ENCODE results near the gene EIF3L. TPM values are rescaled to one million over a fixed set of nuclear protein-coding genes. Genes with fewer than 3 reads are reported as not detected.

The EIF3L gene
- total RNA-seq, 1 experiment from 2014 or later = 505 TPM

DNA sequence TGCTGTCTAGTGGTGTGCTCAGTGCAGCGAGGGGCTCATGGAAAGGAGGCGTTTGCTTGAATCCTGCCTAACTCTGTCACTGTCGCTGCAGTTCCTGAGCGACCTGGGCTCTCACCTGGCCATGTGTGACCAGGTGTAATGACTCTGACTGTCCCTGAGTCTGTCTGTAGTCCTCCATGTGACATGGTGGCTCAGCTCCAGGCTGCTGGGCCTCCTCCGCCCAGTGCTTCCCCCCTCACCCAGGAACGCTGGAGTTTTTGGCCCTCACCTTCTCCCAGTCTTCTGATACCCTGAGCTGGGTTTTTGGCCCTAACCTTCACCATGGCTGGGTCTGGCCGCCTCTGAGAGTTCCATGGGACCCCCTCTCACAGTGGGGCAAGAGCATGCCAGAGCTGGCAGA lies 77.1 kb downstream of the EIF3L start:
- intact Hi-C loops (cut with micrococcal nuclease) = no loop called here
- Mint-ChIP-seq H3K27me3 (ENCODE audit: insufficient read depth, unreplicated experiment) (no peaks in the 10 kb centered on the region), H3K4me3 (ENCODE audit: unreplicated experiment) (no peak overlapping the region), H3K27ac (ENCODE audit: low read depth, unreplicated experiment) (no peak overlapping the region), H3K36me3 (ENCODE audit: insufficient read depth, unreplicated experiment) (peaks cover 79% of the 10 kb centered on the region), H3K9me3 (ENCODE audit: unreplicated experiment) (no peaks in the 10 kb centered on the region), H3K4me1 (ENCODE audit: insufficient read depth, unreplicated experiment) (peaks cover 6% of the 10 kb centered on the region)
- TF ChIP-seq, protein P1, sequence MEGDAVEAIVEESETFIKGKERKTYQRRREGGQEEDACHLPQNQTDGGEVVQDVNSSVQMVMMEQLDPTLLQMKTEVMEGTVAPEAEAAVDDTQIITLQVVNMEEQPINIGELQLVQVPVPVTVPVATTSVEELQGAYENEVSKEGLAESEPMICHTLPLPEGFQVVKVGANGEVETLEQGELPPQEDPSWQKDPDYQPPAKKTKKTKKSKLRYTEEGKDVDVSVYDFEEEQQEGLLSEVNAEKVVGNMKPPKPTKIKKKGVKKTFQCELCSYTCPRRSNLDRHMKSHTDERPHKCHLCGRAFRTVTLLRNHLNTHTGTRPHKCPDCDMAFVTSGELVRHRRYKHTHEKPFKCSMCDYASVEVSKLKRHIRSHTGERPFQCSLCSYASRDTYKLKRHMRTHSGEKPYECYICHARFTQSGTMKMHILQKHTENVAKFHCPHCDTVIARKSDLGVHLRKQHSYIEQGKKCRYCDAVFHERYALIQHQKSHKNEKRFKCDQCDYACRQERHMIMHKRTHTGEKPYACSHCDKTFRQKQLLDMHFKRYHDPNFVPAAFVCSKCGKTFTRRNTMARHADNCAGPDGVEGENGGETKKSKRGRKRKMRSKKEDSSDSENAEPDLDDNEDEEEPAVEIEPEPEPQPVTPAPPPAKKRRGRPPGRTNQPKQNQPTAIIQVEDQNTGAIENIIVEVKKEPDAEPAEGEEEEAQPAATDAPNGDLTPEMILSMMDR (IDR thresholded peaks at IDR 0.05; ENCODE audit: unreplicated experiment) = no peak
- no TSS peak for BruUV-seq (replicated peaks)
- no peak for DNase-seq (ENCODE audit: unreplicated experiment)
- CTCF ChIA-PET = interaction anchor here (0.7 to 1.6 kb wide), 2 partner anchors 12 to 39 kb away, joined by 3 read pairs; no protein-coding TSS in a partner anchor
- POLR2A ChIA-PET = interaction anchor here (0.6 to 1.0 kb wide), 3 partner anchors 17 to 28 kb away, joined by 3 read pairs; no protein-coding TSS in a partner anchor

DNA sequence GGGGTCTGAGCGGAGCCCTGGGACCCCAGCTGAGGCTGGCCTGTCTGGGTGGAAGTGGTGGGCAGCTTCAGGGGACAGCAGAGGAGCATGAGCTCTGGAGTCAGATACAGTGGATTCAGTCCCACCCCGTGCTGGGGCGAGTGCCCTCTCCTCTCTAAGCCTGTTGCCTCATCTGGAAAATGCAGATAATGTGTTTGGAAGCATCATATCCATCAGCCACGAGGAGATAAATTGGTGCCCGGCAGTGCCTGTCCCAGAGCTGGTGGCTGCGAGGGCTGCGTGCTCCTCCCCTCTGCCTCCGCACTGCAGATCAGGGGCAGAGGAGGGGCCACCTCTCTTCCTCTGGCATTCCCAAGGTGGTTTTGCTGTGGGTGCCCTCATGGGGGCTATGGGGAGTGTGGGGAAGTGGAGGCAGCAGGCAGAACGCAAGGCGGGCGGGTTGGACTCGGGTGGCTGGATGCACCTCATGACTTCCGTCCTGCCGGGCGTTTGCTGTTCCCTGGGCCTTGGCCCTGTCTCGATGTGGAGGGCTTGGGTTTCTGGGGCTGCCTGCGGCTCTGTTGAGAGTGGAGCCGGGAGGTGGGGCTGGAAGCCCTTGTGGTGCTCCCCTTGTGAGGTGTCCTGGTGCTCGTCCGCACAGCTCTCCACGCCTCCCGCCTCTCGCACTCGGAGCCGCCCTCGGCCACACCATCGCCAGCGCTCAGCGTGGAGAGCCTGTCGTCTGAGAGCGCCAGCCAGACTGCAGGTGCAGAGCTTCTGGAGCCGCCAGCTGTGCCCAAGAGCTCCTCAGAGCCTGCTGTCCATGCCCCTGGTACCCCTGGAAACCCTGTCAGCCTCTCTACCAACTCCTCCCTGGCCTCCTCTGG lies 77.8 kb downstream of the EIF3L start:
- POLR2A ChIA-PET = interaction anchor here (0.6 to 1.1 kb wide), 4 partner anchors 18 to 97 kb away, joined by 3 read pairs; no protein-coding TSS in a partner anchor
- H3K27me3 Mint-ChIP-seq (ENCODE audit: insufficient read depth, unreplicated experiment) = no peaks in the 10 kb centered on the region

DNA sequence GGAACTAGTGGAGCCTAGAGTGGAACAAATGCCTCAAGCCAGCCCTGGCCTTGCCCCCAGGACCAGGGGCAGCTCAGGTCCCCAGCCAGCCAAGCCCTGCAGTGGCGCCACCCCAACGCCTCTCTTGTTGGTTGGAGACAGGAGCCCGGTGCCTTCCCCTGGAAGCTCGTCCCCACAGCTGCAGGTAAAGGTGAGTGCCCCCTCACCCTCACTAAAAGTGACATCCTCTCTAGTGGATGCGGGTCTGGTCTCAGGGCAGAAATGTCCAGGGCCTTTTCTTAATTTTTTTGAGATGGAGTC lies 78.4 kb downstream of the EIF3L start:
- Mint-ChIP-seq H3K4me1 (ENCODE audit: insufficient read depth, unreplicated experiment) (peaks cover 6% of the 10 kb centered on the region), H3K9me3 (ENCODE audit: unreplicated experiment) (no peaks in the 10 kb centered on the region), H3K27me3 (ENCODE audit: insufficient read depth, unreplicated experiment) (no peaks in the 10 kb centered on the region), H3K4me3 (ENCODE audit: unreplicated experiment) (no peak overlapping the region), H3K36me3 (ENCODE audit: insufficient read depth, unreplicated experiment) (peaks cover 84% of the 10 kb centered on the region), H3K27ac (ENCODE audit: low read depth, unreplicated experiment) (no peak overlapping the region)
- ChIA-PET POLR2A (interaction anchor here (1.1 kb wide), 1 partner anchor 97 kb away, joined by 3 read pairs; no protein-coding TSS in a partner anchor), CTCF (interaction anchor here (0.6 to 1.4 kb wide), 2 partner anchors 39 to 40 kb away, joined by 4 read pairs; no protein-coding TSS in a partner anchor)
- intact Hi-C loops (cut with micrococcal nuclease) = no loop called here
- TF ChIP-seq, protein P1 (IDR thresholded peaks at IDR 0.05; ENCODE audit: unreplicated experiment) = no peak
- no peak for DNase-seq (ENCODE audit: unreplicated experiment)
- BruUV-seq (replicated peaks) = no TSS peak

More for the DNA sequence above, 77.8 kb downstream of the EIF3L start:
- Mint-ChIP-seq H3K4me1 (ENCODE audit: insufficient read depth, unreplicated experiment) (peaks cover 6% of the 10 kb centered on the region), H3K27ac (ENCODE audit: low read depth, unreplicated experiment) (no peak overlapping the region), H3K9me3 (ENCODE audit: unreplicated experiment) (no peaks in the 10 kb centered on the region), H3K4me3 (ENCODE audit: unreplicated experiment) (no peak overlapping the region), H3K36me3 (ENCODE audit: insufficient read depth, unreplicated experiment) (peaks cover 80% of the 10 kb centered on the region)
- intact Hi-C loops (cut with micrococcal nuclease) = no loop called here
- CTCF ChIA-PET = interaction anchor here (0.6 to 1.4 kb wide), 3 partner anchors 11 to 40 kb away, joined by 3 to 4 read pairs (median 4); no protein-coding TSS in a partner anchor
- TF ChIP-seq, protein P1 (IDR thresholded peaks at IDR 0.05; ENCODE audit: unreplicated experiment) = no peak
- BruUV-seq (replicated peaks) = no TSS peak
- no peak for DNase-seq (ENCODE audit: unreplicated experiment)

DNA sequence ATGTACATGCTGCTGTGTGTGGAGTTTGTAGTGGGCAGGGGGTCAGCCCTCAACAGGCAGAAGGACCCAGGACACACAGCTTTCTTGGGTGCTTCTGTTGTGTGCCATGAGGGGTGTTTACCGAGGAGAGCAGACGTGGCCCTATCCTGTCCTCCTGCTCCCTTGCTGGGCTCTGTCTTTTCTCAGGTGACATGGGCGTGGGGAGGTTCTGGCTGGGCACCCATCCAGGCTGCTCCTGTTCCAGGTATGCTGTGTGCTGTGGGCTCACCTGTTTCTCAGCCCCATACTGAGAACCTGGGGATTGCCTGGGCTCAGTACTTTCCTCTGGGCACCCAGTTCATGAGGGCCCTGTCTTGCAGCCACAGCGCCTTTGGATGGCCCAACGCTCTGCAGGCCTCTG lies 80.2 kb downstream of the EIF3L start:
- Mint-ChIP-seq H3K27me3 (ENCODE audit: insufficient read depth, unreplicated experiment) (no peaks in the 10 kb centered on the region), H3K4me3 (ENCODE audit: unreplicated experiment) (no peak overlapping the region), H3K9me3 (ENCODE audit: unreplicated experiment) (no peaks in the 10 kb centered on the region), H3K4me1 (ENCODE audit: insufficient read depth, unreplicated experiment) (peaks cover 22% of the 10 kb centered on the region), H3K27ac (ENCODE audit: low read depth, unreplicated experiment) (no peak overlapping the region), H3K36me3 (ENCODE audit: insufficient read depth, unreplicated experiment) (peaks cover 85% of the 10 kb centered on the region)
- TF ChIP-seq, protein P1 (IDR thresholded peaks at IDR 0.05; ENCODE audit: unreplicated experiment) = no peak
- BruUV-seq (replicated peaks) = no TSS peak
- intact Hi-C loops (cut with micrococcal nuclease) = no loop called here
- DNase-seq (ENCODE audit: unreplicated experiment) = no peak
- POLR2A ChIA-PET = interaction anchor here (1.2 to 1.3 kb wide), 2 partner anchors 24 to 42 kb away, joined by 4 to 6 read pairs; partner anchors contain the start of gene MICALL1
- CTCF ChIA-PET = no interaction called here

Measured in MCF 10A (cell line).